Neuronal stem cell (in vitro differentiated cells): ENCODE data around the gene KCNQ1.

Source experiments
- DNase-seq: peaks from one replicate; pipeline ENCODE4 v3.0.0-alpha.2; 2013; ENCODE audit warnings: low spot score
- H2AFZ ChIP-seq: one replicate; pipeline ENCODE4 v1.6.1; 2013; ENCODE audit warnings: mild to moderate bottlenecking, low read length, inconsistent platforms
- H2AK5ac ChIP-seq: 2 replicates; pipeline ENCODE4 v1.6.1; 2013; ENCODE audit warnings: low read depth, mild to moderate bottlenecking, inconsistent platforms, low read length, moderate library complexity, mixed read lengths
- H2BK120ac ChIP-seq: 2 replicates; pipeline ENCODE4 v1.6.1; 2013; ENCODE audit warnings: low read depth, mild to moderate bottlenecking, inconsistent platforms, low read length, moderate library complexity, mixed read lengths
- H2BK12ac ChIP-seq: one replicate; pipeline ENCODE4 v1.6.1; 2013; ENCODE audit warnings: low read length, inconsistent platforms
- H2BK15ac ChIP-seq: 2 replicates; pipeline ENCODE4 v1.6.1; 2013; ENCODE audit warnings: mild to moderate bottlenecking, low read length, inconsistent platforms, mixed read lengths
- H2BK5ac ChIP-seq: one replicate; pipeline ENCODE4 v1.6.1; 2013; ENCODE audit warnings: inconsistent platforms, mild to moderate bottlenecking, low read length, moderate library complexity
- H3K14ac ChIP-seq: one replicate; pipeline ENCODE4 v1.6.1; 2013; ENCODE audit warnings: low read length, inconsistent platforms
- H3K18ac ChIP-seq: 2 replicates; pipeline ENCODE4 v1.6.1; 2013; ENCODE audit warnings: low read length, inconsistent platforms
- H3K23ac ChIP-seq: 2 replicates; pipeline ENCODE4 v1.6.1; 2013; ENCODE audit warnings: low read depth, mild to moderate bottlenecking, mixed read lengths, low read length, inconsistent platforms; ENCODE audit not compliant: poor library complexity
- H3K27ac ChIP-seq: replicated peaks from 3 replicates; pipeline ENCODE4 v1.5.1; 2013; ENCODE audit warnings: low read length, inconsistent platforms
- H3K27me3 ChIP-seq, 3 experiments: 2 replicates each; pipeline ENCODE4 v1.6.1; 2013; ENCODE audit warnings: low read length in 3 of 3, mild to moderate bottlenecking in 2 of 3, inconsistent platforms in 1 of 3, low read depth in 1 of 3, mixed read lengths in 1 of 3, moderate library complexity in 1 of 3; ENCODE audit not compliant: control insufficient read depth in 3 of 3, insufficient read depth in 3 of 3
- H3K36me3 ChIP-seq, 2 donors: replicated peaks in 1 of 2; 2 replicates each; pipeline ENCODE4 v1.6.1; 2013; ENCODE audit warnings: low read length in 2 of 2; ENCODE audit not compliant: control insufficient read depth in 2 of 2, insufficient read depth in 2 of 2
- H3K4ac ChIP-seq: 2 replicates; pipeline ENCODE4 v1.6.1; 2013; ENCODE audit warnings: inconsistent platforms, mild to moderate bottlenecking, low read length, moderate library complexity
- H3K4me1 ChIP-seq, 2 donors: 1 replicate in 1 of 2; 2 replicates in 1 of 2; pipeline ENCODE4 v1.6.1; 2013; ENCODE audit warnings: low read length in 2 of 2, low read depth in 1 of 2; ENCODE audit not compliant: control insufficient read depth in 2 of 2, insufficient read depth in 1 of 2
- H3K4me2 ChIP-seq: one replicate; pipeline ENCODE4 v1.6.1; 2013; ENCODE audit warnings: mild to moderate bottlenecking, low read length, inconsistent platforms; ENCODE audit not compliant: insufficient read depth, poor library complexity, severe bottlenecking
- H3K4me3 ChIP-seq, 2 donors: 2 replicates each; pipeline ENCODE4 v1.5.1; 2013; ENCODE audit warnings: low read length in 2 of 2, mild to moderate bottlenecking in 2 of 2, inconsistent platforms in 1 of 2, moderate library complexity in 1 of 2
- H3K79me1 ChIP-seq: one replicate; pipeline ENCODE4 v1.6.1; 2013; ENCODE audit warnings: low read depth, mild to moderate bottlenecking, inconsistent platforms, low read length, moderate library complexity
- H3K9ac ChIP-seq: one replicate; pipeline ENCODE4 v1.6.1; 2013; ENCODE audit warnings: mild to moderate bottlenecking, low read depth, low read length, inconsistent platforms; ENCODE audit not compliant: poor library complexity
- H3K9me3 ChIP-seq, 2 donors: replicated peaks in 1 of 2; 2 replicates each; pipeline versions ENCODE3 to v1.6.1; 2013; ENCODE audit warnings: low read length in 2 of 2, mild to moderate bottlenecking in 2 of 2, inconsistent platforms in 1 of 2, low read depth in 1 of 2, mixed read lengths in 1 of 2, moderate library complexity in 1 of 2; ENCODE audit not compliant: control insufficient read depth in 2 of 2, insufficient read depth in 1 of 2
- H4K8ac ChIP-seq: one replicate; pipeline ENCODE4 v1.6.1; 2013; ENCODE audit warnings: low read depth, mild to moderate bottlenecking, inconsistent platforms, low read length, moderate library complexity
- H4K91ac ChIP-seq: one replicate; pipeline ENCODE4 v1.6.1; 2013; ENCODE audit warnings: low read length, low read depth, mild to moderate bottlenecking, inconsistent platforms; ENCODE audit not compliant: poor library complexity
- WGBS, 2 donors: extraction: QIAGEN DNeasy Blood & Tissue Kit; methylation state at CpG; one replicate each; pipeline ENCODE4 v1.1.7; 2013; ENCODE audit warnings: missing lambda C conversion rate in 2 of 2, mixed read lengths in 1 of 2; ENCODE audit not compliant: insufficient read length in 2 of 2, insufficient replicate concordance in 1 of 2; ENCODE audit errors: extremely low coverage in 2 of 2; 5-methylcytosine and 5-hydroxymethylcytosine counted together

Gene KCNQ1

DNA sequence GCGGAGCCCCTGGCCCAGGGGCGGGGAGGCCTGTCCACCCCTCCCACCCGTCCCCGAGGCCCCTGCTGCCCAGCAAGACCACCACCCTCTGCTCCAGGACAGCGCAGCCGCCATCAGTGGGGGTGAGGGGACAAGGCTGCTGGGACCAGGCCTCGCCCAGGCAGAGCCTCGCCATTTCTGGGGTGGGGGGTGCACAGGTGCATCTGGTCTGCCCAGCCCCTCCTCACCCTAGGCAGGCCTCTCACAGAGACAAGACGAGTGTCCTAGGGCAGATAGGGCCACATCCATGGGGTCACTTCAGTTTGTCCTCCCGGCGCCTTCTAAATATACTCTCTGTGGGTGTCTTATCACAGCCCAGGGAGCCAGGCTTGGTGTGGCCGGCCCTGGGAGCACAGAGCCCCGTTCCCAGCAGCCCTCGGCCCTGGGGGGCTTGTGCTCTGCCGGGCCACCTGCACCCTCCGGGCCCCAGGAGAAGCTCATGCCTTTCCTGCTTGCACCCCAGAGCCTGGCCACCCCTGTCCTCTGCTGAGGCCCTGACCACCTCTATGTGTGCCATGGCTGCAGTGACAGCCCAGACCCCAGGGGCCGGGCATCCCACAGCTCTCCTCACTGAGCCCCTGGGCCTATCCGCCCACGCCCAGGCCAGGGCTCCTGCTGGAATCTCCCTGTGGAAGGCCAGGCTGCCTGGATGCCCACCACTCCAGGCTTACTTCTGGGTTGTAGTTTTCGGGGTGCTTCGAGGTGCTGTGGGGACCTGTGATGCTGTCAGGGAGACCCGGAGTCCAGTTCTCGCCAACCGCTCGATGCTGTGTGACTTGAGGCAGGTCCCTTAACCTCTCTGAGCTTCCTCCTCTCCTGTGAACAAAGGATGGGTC, 70.8 kb downstream of the KCNQ1 start:
- no peaks in the 10 kb centered on the region for H3K4me1 ChIP-seq
- no peak overlapping the region for H3K4me2 ChIP-seq
- no peak overlapping the region for H4K91ac ChIP-seq
- peaks cover 0 to 10% (median 0%) of the 10 kb centered on the region in 3 experiments for H3K27me3 ChIP-seq
- DNase-seq: no peak
- H3K9me3 ChIP-seq: no peaks in the 10 kb centered on the region
- no peak overlapping the region for H3K27ac ChIP-seq
- no peak overlapping the region for H2BK12ac ChIP-seq
- peak overlapping the region; percentile 60 for H3K18ac ChIP-seq
- peak overlapping the region; percentile 55 for H3K9ac ChIP-seq
- peak overlapping the region; percentile 49 for H2BK15ac ChIP-seq
- H2AFZ ChIP-seq: no peak overlapping the region
- H3K23ac ChIP-seq: no peak overlapping the region
- WGBS, 2 donors: no CpG with 5 or more reads among the region's 25 CpGs
- peak overlapping the region; percentile 84 for H2AK5ac ChIP-seq
- H3K4me3 ChIP-seq: no peak overlapping the region
- no peaks in the 10 kb centered on the region for H3K36me3 ChIP-seq
- no peaks in the 10 kb centered on the region for H3K79me1 ChIP-seq
- no peak overlapping the region for H3K14ac ChIP-seq
- peak overlapping the region; percentile 76 for H3K4ac ChIP-seq
- no peak overlapping the region for H2BK120ac ChIP-seq
- no peak overlapping the region for H2BK5ac ChIP-seq
- no peak overlapping the region for H4K8ac ChIP-seq

DNA sequence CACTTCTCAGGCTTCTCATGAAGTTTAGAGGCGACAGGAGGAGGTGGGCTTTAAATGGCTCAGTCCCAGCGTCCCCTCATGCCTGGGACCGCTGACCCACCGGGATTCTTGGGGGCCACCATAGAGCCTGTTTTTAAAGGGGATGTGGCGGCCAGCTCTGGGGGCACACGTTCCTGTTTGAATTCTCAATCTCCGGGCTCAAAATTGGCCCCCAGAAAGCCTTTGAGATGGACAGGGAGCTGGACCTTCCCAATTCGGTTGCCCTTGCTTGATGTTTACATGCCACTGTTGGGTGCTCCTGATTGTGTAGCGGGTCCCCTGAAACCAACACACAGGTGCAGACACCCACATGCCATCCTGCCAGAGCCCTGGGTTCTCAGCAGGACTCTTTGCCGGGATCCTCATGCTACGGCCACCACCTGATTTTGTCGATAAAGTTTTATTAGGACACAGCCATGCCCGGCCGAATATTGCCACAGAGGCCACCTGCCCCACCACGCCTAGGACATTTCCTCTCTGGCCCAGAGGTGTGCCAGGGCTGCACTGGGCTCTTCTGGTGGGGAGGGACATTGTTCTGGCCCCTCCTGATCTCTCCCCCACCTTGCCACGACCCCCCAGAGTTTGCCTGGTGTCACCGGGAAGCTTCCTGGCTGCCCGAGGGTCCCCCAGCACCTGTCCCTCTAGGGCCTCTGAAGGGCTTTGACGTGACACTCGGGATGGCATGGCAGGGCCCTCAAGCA, 71.6 kb downstream of the KCNQ1 start:
- Histone ChIP-seq H3K23ac (no peak overlapping the region), H2BK12ac (peak overlapping the region; percentile 4), H4K91ac (peak overlapping the region; percentile 43), H3K27ac (no peak overlapping the region), H3K4ac (no peak overlapping the region), H2AK5ac (peak overlapping the region; percentile 88), H2AFZ (no peak overlapping the region), H2BK5ac (peak overlapping the region; percentile 53), H3K4me1 (no peaks in the 10 kb centered on the region), H3K36me3 (no peaks in the 10 kb centered on the region), H3K9me3 (no peaks in the 10 kb centered on the region), H4K8ac (no peak overlapping the region), H3K27me3 (peaks cover 0 to 15% (median 0%) of the 10 kb centered on the region in 3 experiments), H2BK15ac (peak overlapping the region; percentile 58), H3K4me3 (no peak overlapping the region), H3K18ac (no peak overlapping the region), H3K14ac (peak overlapping the region; percentile 56), H3K79me1 (no peaks in the 10 kb centered on the region), H2BK120ac (no peak overlapping the region), H3K4me2 (no peak overlapping the region), H3K9ac (no peak overlapping the region)
- WGBS, 2 donors: no CpG with 5 or more reads among the region's 20 CpGs
- no peak for DNase-seq

DNA sequence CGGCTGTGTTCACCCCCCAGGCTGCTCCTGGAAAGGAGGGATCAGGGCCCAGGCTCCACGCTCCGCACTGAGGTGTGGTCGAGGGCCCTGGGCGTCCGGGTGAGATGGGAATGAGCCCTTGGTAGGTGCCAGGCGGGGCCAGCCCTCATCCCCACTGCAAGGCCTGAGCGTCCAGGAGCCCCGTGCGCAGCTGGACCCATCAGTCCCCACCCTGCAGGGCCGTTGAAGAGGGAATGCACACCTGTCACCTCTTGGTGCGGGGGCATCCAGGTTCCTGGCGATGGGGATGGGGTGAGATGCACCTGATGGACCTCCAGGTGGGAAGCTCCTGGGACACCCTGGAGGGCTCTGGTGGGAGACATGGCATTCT, 72.2 kb downstream of the KCNQ1 start:
- Histone ChIP-seq H3K4me2 (no peak overlapping the region), H4K91ac (peak overlapping the region; percentile 43), H2BK5ac (peak overlapping the region; percentile 53), H3K4me3 (no peak overlapping the region), H3K9ac (no peak overlapping the region), H2AFZ (no peak overlapping the region), H4K8ac (no peak overlapping the region), H3K14ac (peak overlapping the region; percentile 56), H2BK120ac (no peak overlapping the region), H2BK15ac (peak overlapping the region; percentile 58), H3K36me3 (no peaks in the 10 kb centered on the region), H3K27me3 (peaks cover 0 to 19% (median 0%) of the 10 kb centered on the region in 3 experiments), H3K79me1 (no peaks in the 10 kb centered on the region), H2BK12ac (peak overlapping the region; percentile 4), H3K4ac (peak overlapping the region; percentile 10), H3K4me1 (no peaks in the 10 kb centered on the region), H3K23ac (no peak overlapping the region), H3K18ac (no peak overlapping the region), H2AK5ac (peak overlapping the region; percentile 88), H3K9me3 (no peaks in the 10 kb centered on the region), H3K27ac (no peak overlapping the region)
- DNase-seq: no peak
- WGBS, 2 donors: no CpG with 5 or more reads among the region's 13 CpGs
